Type B pancreatic cell (in vitro differentiated cells): ENCODE data around the gene ESRRG. TPM values are rescaled to one million over a fixed set of nuclear protein-coding genes. Genes with fewer than 3 reads are reported as not detected.

Source experiments
- DNase-seq: peaks from one replicate; pipeline ENCODE4 v3.0.0; 2021; ENCODE audit warnings: mixed read lengths; ENCODE audit not compliant: unreplicated experiment; ENCODE audit errors: extremely low spot score
- H3K27ac Mint-ChIP-seq: 2 replicates; pipeline ENCODE4 v1.8.0; 2021; ENCODE audit warnings: mild to moderate bottlenecking, mixed read lengths
- H3K27me3 Mint-ChIP-seq: 2 replicates; pipeline ENCODE4 v1.8.0; 2021; ENCODE audit warnings: mixed read lengths
- H3K36me3 Mint-ChIP-seq: 2 replicates; pipeline ENCODE4 v1.8.0; 2021; ENCODE audit warnings: mixed read lengths
- H3K4me1 Mint-ChIP-seq: one replicate; pipeline ENCODE4 v1.8.0; 2021; ENCODE audit warnings: mixed read lengths; ENCODE audit not compliant: unreplicated experiment
- H3K4me3 Mint-ChIP-seq: 2 replicates; pipeline ENCODE4 v1.8.0; 2021; ENCODE audit warnings: mild to moderate bottlenecking, mixed read lengths
- H3K9me3 Mint-ChIP-seq: 2 replicates; pipeline ENCODE4 v1.8.0; 2021; ENCODE audit warnings: mixed read lengths
- CTCF ChIP-seq: fragments of 200-600 bp; sonication (generic); conservative IDR thresholded peaks from 2 replicates; pipeline ENCODE4 v1.5.0; 2021; ENCODE audit warnings: antibody characterized with exemption, mild to moderate bottlenecking
- total RNA-seq: library from RNA; stranded (reverse); gene quantifications from 2 replicates; pipeline ENCODE4 v1.2.1, GENCODE V29; 2021; ENCODE audit warnings: low replicate concordance

The ESRRG gene
- total RNA-seq, 1 donor from 2014 or later, result 26.2 TPM

GRCh38 chr1:216457356-216457755, 265.9 kb downstream of the ESRRG start:
- Mint-ChIP-seq H3K9me3 (no peaks in the 10 kb centered on the region), H3K36me3 (no peaks in the 10 kb centered on the region), H3K4me1 (peaks cover 25% of the 10 kb centered on the region), H3K27me3 (no peaks in the 10 kb centered on the region), H3K27ac (no peak overlapping the region), H3K4me3 (no peak overlapping the region)
- DNase-seq, result no peak
- TF ChIP-seq CTCF, result no peak

- Mint-ChIP-seq H3K27me3 (no peaks in the 10 kb centered on the region), H3K4me3 (no peak overlapping the region), H3K36me3 (no peaks in the 10 kb centered on the region), H3K9me3 (no peaks in the 10 kb centered on the region), H3K4me1 (peaks cover 24% of the 10 kb centered on the region), H3K27ac (no peak overlapping the region)
- no peak for DNase-seq
- no peak for TF ChIP-seq CTCF
Observed at GRCh38 chr1:216456682-216457081, 266.5 kb downstream of the ESRRG start.

- H3K9me3 Mint-ChIP-seq, result no peaks in the 10 kb centered on the region
- H3K36me3 Mint-ChIP-seq, result no peaks in the 10 kb centered on the region
- no peak overlapping the region for H3K4me3 Mint-ChIP-seq
- no peak for TF ChIP-seq CTCF
- H3K27me3 Mint-ChIP-seq, result no peaks in the 10 kb centered on the region
- no peak overlapping the region for H3K27ac Mint-ChIP-seq
- DNase-seq, result no peak
- peaks cover 14% of the 10 kb centered on the region for H3K4me1 Mint-ChIP-seq
Observed at GRCh38 chr1:216453777-216454176, 269.5 kb downstream of the ESRRG start.
